ENCODE data around the gene PRKCZ. TPM values are rescaled to one million over a fixed set of nuclear protein-coding genes. Genes with fewer than 3 reads are reported as not detected.

Gene PRKCZ
- total RNA-seq, 1 donor from 2014 or later = 55.5 TPM

DNA sequence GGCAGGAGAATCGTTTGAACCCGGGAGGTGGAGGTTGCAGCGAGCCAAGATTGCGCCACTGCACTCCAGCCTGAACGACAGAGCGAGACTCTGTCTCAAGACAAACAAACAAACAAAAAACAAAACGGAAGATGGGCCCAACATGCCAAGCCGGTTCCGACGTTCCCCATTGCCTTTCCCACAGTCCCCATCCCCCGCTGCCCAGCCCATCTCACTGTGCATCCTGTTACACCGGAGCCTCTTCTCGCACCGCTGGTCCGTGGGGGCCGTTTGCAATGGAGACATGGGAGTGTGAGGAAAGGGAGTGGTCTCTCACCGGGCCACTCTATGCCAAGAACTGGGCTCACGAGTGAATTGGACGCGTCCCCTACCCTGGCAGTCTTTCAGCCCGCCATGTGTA lies 45.4 kb upstream of the PRKCZ start:
- DNase-seq (ENCODE audit: low spot score in 2 of 2, unreplicated experiment in 2 of 2) = no peak
- TF ChIP-seq, protein P1, sequence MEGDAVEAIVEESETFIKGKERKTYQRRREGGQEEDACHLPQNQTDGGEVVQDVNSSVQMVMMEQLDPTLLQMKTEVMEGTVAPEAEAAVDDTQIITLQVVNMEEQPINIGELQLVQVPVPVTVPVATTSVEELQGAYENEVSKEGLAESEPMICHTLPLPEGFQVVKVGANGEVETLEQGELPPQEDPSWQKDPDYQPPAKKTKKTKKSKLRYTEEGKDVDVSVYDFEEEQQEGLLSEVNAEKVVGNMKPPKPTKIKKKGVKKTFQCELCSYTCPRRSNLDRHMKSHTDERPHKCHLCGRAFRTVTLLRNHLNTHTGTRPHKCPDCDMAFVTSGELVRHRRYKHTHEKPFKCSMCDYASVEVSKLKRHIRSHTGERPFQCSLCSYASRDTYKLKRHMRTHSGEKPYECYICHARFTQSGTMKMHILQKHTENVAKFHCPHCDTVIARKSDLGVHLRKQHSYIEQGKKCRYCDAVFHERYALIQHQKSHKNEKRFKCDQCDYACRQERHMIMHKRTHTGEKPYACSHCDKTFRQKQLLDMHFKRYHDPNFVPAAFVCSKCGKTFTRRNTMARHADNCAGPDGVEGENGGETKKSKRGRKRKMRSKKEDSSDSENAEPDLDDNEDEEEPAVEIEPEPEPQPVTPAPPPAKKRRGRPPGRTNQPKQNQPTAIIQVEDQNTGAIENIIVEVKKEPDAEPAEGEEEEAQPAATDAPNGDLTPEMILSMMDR (IDR thresholded peaks at IDR 0.05; ENCODE audit: unreplicated experiment) = no peak
- Mint-ChIP-seq H3K27me3 (ENCODE audit: low read depth) (peaks cover 34% of the 10 kb centered on the region), H3K27ac (no peak overlapping the region), H3K36me3 (no peaks in the 10 kb centered on the region), H3K4me3 (no peak overlapping the region), H3K9me3 (no peaks in the 10 kb centered on the region), H3K4me1 (peaks cover 8% of the 10 kb centered on the region)

GRCh38 chr1:2009101-2010053 lies 40.8 kb upstream of the PRKCZ start:
- peaks cover 63% of the 10 kb centered on the region for H3K27me3 Mint-ChIP-seq (ENCODE audit: low read depth)

DNA sequence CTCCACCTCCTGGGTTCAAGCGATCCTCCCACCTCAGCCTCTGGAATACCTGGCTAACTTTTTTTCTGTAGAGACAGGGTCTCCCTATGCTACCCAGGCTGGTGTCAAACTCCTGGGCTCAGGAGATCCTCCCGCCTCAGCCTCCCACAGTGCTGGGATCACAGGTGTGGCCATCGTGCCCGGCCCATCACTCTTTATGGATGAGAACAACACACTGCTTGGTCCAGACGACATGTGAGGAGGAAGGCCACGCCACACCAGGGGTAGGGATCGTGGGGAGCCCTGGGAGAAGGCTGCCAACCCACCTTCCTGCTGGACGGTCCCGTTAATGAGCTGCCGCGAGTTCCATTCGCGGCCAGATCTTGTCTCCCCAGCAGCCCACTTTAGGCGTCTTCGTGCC lies 36.0 kb upstream of the PRKCZ start:
- TF ChIP-seq, protein P1 (IDR thresholded peaks at IDR 0.05; ENCODE audit: unreplicated experiment) = no peak
- Mint-ChIP-seq H3K9me3 (no peaks in the 10 kb centered on the region), H3K4me1 (peaks cover 3% of the 10 kb centered on the region), H3K27me3 (ENCODE audit: low read depth) (peaks cover 86% of the 10 kb centered on the region), H3K27ac (no peak overlapping the region), H3K4me3 (no peak overlapping the region), H3K36me3 (no peaks in the 10 kb centered on the region)
- DNase-seq (ENCODE audit: low spot score in 2 of 2, unreplicated experiment in 2 of 2) = no peak

More at GRCh38 chr1:2009101-2010053, 40.8 kb upstream of the PRKCZ start:
- Mint-ChIP-seq H3K9me3 (no peaks in the 10 kb centered on the region), H3K4me1 (no peaks in the 10 kb centered on the region), H3K4me3 (no peak overlapping the region), H3K36me3 (no peaks in the 10 kb centered on the region), H3K27ac (no peak overlapping the region)
- DNase-seq (ENCODE audit: low spot score in 2 of 2, unreplicated experiment in 2 of 2) = no peak
- TF ChIP-seq, protein P1 (IDR thresholded peaks at IDR 0.05; ENCODE audit: unreplicated experiment) = no peak

DNA sequence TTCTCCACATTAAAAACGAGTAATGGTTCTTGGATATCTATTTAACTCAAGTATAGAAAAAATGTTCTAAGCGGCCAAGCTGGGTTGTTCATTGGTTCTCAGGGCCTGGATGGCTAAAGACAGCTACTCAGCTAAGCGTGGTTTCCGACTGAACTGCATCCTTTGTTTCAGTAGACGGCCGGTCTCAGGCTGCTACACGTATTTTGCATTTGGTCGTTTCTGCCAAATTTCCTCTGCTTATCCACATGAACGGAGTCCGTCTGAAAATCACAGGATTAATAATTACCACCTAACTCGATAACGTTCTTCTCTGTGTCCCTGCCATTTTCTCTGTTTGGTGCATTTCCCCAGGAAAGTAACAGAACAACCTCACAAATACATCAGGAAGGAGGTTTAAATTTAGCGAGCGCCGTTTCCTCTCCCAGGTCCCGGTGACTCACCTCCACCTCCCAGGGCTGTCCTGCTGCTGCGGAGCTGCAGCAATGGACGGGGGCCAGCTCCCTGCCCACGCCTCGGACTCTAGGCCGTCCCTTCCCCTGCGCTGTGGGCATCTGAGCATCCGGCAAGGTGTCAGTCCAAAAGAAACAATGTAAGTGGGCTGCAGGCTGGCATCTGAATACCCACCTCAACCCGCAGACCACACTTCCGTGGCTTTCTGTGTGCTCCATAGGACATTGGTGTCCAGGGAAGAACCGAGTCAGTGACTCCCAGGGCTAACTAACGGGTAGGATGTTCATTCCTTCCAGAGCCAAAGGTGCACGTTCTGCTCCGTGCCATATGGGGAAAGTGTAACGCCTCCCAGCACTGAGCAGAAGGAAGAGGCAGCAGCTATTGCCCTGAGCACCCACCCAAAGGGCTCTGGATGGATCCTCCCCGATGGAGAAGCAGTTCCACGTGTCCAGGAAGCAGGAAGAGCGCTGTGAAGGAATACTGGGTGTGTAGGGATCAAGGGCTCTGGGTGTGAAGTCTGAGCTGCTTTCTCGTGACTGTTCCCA lies 35.2 kb upstream of the PRKCZ start:
- H3K27me3 Mint-ChIP-seq (ENCODE audit: low read depth) = peaks cover 82% of the 10 kb centered on the region
- no peak for DNase-seq (ENCODE audit: low spot score in 2 of 2, unreplicated experiment in 2 of 2)
- H3K27ac Mint-ChIP-seq = no peak overlapping the region
- TF ChIP-seq, protein P1 (IDR thresholded peaks at IDR 0.05; ENCODE audit: unreplicated experiment) = no peak
- peaks cover 3% of the 10 kb centered on the region for H3K4me1 Mint-ChIP-seq
- H3K4me3 Mint-ChIP-seq = no peak overlapping the region
- H3K9me3 Mint-ChIP-seq = no peaks in the 10 kb centered on the region
- H3K36me3 Mint-ChIP-seq = no peaks in the 10 kb centered on the region

DNA sequence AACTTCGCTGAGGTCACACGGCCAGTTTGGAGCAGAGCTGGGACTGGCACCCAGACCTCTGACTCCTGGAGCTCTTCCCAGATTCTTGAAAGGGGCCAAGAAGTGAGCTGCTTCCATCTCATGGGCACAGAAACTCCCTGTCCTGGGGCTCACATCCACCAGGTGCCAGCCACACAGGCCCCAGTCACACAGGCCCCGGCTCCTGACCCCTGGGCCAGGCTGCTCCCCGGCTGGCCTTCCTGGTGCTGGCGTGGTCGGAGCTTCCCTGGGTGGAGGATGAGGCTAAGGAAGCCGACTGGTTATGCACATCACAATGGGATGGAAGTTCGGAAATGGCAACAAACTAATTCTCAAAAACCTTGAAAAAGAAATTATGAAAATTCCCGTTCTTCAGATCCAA lies 34.1 kb upstream of the PRKCZ start:
- H3K27ac Mint-ChIP-seq = no peak overlapping the region
- TF ChIP-seq, protein P1 (IDR thresholded peaks at IDR 0.05; ENCODE audit: unreplicated experiment) = no peak
- H3K9me3 Mint-ChIP-seq = no peaks in the 10 kb centered on the region
- DNase-seq (ENCODE audit: low spot score in 2 of 2, unreplicated experiment in 2 of 2) = no peak
- H3K4me3 Mint-ChIP-seq = no peak overlapping the region
- peaks cover 85% of the 10 kb centered on the region for H3K27me3 Mint-ChIP-seq (ENCODE audit: low read depth)
- H3K36me3 Mint-ChIP-seq = no peaks in the 10 kb centered on the region
- H3K4me1 Mint-ChIP-seq = peaks cover 3% of the 10 kb centered on the region
